Measurements from ENCODE around the gene LIN28A.
A peak's percentile ranks its signal among the peaks of the same experiment; 100 is the strongest.

Gene LIN28A

DNA sequence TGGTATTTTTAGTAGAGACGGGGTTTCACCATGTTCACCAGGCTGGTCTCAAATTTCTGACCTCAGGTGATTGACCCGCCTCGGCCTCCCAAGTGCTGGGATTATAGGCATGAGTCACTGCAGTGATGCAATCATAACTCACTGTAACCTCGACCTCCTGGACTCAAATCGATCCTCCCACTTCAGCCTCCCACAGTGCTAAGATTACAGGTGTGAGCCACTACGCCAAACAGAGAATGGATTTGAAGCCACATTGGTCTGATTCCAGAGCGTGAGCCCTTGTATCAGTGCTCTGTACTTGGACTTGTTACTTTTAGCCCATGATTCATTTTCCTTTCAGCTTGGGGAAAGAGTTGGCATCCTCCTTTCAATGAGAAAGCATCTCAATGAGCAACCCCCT is 23.2 kb upstream of the LIN28A start:
- DNase-seq (ENCODE audit: low read depth, low spot score) = no peak

DNA sequence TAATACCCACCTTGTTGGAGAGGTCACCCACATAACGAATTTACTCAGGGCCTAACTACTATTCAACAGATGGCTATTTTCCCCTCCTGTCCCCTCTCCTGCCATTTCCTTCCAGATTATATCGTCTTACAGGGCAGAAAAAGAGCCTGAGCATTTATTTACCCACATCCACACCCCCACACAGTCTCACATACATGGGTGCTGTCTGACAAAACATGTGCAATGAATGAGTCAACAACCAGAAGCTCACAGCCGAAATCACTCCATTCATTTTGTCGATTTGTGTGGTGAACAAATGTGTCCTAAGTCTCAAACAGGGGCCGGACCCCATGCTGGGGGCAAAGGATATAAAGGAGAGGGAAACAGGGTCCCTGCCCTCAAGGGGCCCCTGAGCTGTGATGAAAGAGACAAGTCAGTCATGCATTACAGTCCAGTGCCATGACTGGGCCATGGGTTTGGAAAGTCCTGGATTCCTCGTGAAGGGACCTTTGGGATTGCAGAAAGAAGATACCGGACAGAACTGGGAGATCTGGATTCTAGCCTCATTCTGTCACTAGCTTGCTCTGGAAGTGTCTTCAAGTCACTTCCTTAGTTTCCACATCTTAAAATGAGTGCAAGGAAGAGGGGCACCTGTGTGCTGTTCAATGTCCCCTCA is 21.7 kb upstream of the LIN28A start:
- DNase-seq (ENCODE audit: low read depth, low spot score) = no peak

DNA sequence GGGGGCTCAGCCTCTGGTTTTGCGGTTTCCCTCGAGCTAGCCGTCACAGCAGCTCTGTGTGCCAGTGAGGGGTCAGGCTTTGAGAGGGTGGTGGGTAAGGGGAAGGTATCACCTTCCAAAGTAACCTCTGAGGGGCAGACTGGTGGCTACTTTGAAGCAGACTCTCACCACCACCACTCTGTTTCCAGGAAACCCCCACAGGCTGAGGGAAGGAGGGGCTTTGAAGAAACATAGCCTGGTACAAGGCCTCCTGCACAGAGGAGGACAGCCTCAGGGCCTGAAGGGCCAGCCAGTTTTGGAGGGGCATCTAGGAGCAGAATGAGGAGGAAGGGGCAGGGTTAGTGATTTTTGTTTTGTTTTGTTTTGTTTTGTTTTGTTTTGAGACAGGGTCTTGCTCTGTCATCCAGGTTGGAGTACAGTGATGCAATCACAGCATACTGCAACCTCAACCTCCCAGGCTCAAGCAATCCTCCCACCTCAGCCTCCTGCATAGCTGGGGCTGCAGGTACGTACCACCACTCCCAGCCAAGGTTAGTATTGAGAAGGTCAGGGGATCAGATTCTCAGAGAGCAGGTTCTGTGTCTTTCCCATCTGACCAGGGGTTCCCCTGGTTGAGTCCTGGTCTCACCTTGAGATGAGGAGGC is 20.9 kb upstream of the LIN28A start:
- no peak for DNase-seq (ENCODE audit: low read depth, low spot score)

DNA sequence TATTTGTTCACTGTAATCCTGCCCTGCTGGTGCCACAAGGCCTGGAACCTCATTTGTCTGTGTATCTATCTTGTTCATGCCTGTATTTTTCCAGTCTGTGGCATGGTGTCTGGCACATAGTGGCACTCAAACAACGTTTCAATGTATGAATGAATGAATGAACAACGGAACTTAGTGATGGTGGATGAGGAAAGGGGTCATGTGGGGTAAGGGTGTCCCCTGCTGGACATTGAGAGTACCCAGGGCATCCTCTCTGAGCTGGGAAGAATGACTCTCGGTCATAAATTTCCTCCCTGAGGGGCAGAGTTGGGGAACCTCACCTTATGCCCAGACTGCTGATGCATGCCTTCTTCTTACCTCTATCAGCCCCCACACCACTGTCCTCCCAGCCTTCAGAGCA is 19.2 kb upstream of the LIN28A start:
- peak; percentile 62 for DNase-seq (ENCODE audit: low read depth, low spot score)

GRCh38 chr1:26395754-26396153 is 14.9 kb upstream of the LIN28A start:
- no peak for DNase-seq (ENCODE audit: low read depth, low spot score)

DNA sequence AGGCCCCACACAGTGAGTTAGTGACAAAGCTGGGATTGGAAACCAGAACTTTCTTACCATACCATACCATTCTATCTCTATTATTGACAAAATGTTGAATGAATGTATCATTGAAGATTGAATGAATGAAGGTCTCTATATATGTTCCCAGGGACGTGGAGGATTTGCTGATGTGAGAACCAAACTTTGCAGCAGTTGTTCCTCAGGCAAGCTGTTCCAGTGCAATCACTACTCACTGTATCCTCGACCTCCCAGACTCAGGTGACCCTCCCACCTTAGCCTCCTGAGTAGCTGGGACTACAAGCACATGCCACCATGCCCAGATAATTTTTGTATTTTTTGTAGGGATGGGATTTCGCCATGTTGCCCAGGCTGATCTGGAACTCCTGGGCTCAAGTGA is 11.6 kb upstream of the LIN28A start:
- DNase-seq (ENCODE audit: low read depth, low spot score) = no peak

DNA sequence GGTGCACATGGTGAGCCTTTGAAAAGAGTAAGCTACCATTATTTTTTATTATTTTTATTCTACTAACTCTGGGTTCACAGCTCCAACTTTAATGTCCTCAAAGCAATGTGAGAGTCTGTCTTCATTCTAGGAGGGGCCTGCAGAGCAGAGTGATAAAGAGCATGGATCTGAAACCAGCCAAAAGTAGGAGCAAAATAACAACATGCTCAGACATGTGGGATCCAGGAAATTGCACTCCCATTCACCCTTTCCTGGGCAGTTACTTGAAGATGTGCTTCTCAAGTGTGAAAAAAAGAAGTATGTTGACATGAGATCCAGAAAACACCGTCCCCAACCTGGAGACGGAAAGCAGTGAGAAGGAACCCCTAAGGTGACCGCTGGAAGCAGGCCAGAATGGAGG is 8.7 kb upstream of the LIN28A start:
- DNase-seq (ENCODE audit: low read depth, low spot score) = no peak

- DNase-seq (ENCODE audit: low read depth, low spot score) = no peak
Measured at GRCh38 chr1:26403656-26404055, 7.0 kb upstream of the LIN28A start.

GRCh38 chr1:26404641-26405040 is 6.0 kb upstream of the LIN28A start:
- DNase-seq (ENCODE audit: low read depth, low spot score) = no peak

DNA sequence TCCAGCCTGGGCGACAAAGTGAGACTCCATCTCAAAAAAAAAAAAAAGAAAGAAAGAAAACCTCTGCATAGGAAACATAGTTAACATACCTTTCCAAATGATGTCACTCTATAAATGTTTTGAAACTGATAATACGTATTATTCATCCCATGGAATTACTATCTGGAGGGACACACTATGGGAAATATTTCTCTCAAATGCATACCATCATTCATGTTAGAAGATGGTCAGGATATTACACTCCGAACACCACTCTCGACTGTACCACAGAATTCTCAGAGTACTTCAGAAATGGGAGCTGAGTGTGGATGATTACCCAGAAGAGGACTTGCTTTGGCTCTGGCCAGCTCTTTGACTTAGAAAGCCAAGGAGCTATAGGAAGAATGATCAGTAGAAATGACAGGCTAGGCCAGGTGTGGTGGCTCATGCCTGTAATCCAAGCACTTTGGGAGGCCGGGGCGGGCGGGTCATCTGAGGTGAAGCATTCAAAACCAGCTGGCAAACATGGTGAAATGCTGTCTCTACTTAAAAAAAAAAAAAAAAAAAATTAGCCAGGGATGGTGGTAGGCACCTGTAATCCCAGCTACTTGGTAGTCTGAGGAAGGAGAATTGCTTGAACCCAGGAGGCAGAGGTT is 5.2 kb upstream of the LIN28A start:
- peak; percentile 49 for DNase-seq (ENCODE audit: low read depth, low spot score)

DNA sequence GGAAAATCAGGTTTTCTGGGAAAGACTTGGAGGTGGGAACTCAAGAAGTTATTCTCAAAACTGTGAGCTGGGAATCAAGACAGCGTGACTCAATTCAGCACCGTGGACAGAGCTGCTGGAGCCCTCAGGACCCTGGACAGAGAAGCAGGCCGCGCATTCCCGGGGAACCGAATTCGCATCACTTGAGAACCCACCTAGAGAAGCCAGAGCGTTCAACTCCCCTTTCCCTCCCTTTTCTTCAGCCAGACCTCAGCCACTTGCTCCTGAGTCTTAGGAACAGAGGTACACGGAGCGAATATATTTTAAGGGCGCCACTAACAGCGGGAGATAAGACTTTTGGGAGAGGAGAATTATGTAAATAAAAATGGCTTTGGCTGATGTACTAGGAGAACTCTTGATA is 2.0 kb upstream of the LIN28A start:
- DNase-seq (ENCODE audit: low read depth, low spot score) = peak; percentile 90

DNA sequence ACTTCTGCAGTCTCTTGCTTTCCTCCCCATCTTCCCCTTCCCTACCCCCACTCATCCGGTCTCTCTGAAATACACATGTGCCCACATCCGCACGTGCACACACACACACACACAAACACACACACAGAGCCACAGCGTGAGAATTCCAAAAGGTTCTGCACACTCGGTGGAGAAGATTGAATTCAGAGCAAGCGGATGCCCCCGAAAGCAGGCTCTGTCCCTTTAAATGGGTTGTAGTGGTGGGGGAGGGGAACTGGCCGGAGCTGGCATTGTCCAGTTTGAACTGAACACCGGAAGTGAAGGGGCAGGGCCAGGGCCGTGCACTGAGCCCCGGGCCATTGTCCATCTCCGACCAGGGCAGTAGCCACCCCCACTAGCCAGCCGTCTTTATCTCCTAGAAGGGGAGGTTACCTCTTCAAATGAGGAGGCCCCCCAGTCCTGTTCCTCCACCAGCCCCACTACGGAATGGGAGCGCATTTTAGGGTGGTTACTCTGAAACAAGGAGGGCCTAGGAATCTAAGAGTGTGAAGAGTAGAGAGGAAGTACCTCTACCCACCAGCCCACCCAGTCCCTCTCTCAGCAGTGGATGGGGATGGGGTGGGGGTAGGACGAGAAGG is 1.3 kb upstream of the LIN28A start:
- DNase-seq (ENCODE audit: low read depth, low spot score) = no peak

GRCh38 chr1:26411624-26412074 is 1.0 kb downstream of the LIN28A start:
- DNase-seq (ENCODE audit: low read depth, low spot score) = no peak

- no peak for DNase-seq (ENCODE audit: low read depth, low spot score)
Measured at GRCh38 chr1:26412180-26412840, 1.7 kb downstream of the LIN28A start.

DNA sequence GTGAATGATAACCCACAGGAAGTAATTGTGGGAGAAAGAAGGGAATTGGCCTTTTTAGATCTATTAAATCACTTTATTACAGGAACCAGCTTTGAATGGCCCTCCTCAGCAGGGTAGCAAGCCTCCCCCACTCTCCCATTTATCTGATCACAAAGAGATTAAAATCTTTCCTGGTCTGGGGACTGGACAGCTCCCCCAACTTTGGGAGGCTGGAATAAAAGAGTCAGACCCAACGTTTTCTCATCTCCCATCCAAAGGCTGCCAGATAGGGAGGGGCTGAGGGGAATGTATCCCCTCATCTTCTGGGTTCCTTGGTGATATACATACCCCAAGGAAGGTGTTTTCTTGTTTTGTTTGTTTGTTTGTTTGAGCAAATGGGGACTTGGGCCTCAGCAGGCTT is 2.4 kb downstream of the LIN28A start:
- no peak for DNase-seq (ENCODE audit: low read depth, low spot score)

DNA sequence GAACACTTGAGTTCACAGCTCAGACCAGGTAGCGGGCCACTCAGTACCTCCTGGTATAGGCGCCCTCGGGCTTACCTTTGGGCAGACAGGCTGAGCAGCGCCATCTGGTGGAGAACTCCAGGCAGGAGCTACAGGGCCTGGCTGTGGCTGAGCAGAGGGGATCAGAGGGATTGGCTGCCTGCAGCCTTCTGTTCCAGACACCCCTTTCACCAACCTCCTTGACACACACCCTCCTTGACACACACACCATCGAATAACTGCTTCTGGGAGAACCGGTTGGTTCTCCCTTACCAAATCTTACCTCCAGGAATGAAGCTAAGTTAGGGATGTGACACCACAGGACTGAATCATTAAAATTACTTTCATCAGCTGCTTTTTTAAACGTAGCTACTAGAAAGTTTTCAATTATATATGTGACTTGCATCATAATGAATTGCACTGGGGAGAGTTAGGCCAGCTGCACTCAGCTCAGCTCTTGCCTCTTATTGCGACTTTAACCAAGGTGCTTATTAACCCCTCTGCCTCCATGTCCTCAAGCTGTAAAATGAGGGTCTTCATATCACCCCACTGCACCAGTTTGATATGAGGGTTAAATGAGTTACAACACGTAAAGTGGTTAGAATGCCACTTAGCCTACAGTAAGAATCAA is 6.6 kb downstream of the LIN28A start:
- peak; percentile 79 for DNase-seq (ENCODE audit: low read depth, low spot score)

GRCh38 chr1:26418865-26419349 is 8.3 kb downstream of the LIN28A start:
- peak; percentile 38 for DNase-seq (ENCODE audit: low read depth, low spot score)

DNA sequence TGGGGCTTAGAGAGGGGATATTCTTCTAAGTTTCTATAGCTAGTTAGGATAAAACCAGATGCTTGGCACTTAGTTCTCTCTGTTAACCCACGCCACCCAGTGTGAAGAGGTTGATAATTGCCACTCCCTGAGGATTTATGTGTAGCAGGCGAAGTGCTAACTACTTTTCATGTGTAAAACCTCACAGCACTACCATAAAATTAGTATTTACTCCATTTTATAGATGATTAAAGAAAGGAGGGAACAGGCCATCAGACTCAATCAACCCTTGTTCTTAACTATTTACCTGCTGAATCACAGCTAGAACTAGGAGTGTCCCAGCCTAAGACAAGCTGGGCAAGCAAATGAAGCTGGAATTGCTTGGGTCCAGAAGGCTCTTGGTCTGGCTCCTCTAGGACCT is 8.9 kb downstream of the LIN28A start:
- DNase-seq (ENCODE audit: low read depth, low spot score) = no peak

DNA sequence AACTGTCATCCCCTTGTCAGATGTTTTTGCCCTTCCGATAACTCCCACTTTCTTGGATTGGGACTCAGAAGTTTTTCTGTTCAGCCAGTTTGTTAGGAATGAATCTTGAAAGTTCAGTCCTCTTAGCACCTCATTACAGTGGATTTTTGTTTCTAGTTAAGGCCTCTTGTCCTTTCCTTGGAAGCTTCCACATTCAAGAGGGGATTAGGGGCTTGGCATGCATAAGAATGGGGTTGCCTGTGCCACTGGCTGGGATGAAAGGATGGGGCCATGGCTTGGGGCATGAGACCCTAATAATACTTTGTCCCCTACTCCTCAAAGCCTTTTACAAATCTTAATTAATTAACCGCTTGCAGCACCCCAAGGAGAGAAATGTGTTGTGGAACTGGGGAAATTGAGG is 19.1 kb downstream of the LIN28A start:
- no peak for DNase-seq (ENCODE audit: low read depth, low spot score)

DNA sequence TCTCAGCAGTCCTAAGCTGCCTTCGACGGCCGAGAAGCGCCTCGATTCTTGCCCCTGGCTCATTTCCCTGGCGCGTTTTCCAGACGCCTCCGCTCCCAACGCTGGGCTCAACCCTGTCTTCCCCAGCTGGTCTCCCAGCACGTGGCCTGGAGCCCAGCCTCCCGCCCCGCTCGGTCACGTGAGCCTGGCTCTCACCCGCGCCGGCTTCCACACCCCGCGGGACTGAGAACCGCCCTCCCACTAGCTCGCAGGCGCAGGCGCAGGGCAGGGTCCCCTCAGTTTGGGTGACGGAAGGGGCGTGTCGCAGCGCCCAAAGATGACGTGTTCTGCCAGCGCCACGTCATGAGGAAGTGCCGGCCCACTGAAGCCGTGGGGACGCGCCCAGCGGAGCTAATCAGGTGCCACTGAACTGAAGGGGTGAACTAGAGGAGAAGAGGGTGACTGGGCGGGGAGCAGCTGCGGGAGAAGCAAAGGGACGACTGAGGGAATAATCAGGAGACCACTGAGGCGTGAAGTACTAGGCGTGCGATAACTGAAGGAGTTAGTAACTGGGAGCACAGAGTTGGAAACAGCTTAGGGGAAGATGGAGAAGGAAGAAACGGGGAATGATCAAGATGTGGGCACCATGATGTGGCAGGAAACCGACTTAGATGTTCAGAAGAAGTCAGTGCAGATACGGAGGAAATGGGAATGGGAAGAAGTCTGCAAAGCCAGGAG is 21.5 kb downstream of the LIN28A start, which contains the start of gene DHDDS:
DHDDS (plus strand) TSS at position 343 of the 717 bp plus-strand sequence. CDS start 625 bp downstream, outside the sequence.
- DNase-seq (ENCODE audit: low read depth, low spot score) = peak; percentile 99

DNA sequence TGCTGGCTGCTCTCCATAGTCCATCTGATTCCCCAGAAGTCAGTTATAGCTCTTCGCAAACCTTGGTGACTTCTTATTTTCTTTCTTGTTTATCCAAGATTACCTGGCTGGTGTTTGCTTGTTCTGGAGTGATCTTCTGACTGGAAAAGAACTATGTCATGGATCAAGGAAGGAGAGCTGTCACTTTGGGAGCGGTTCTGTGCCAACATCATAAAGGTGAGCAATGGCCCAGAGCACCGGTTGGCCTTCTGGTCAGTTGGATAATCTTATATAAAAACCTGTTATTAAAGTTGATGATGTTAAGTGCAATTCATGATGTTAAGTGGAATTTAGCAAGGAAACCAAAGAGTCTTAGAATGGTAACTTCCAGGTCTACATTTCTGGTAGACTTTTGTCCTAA is 22.2 kb downstream of the LIN28A start:
- DNase-seq (ENCODE audit: low read depth, low spot score) = no peak
